Lung (tissue), 12 donors: ENCODE results near the gene A3GALT2. TPM values are rescaled to one million over a fixed set of nuclear protein-coding genes. Genes with fewer than 3 reads are reported as not detected.
"Not testable (repeated sequence)": the region's sequence is repeated elsewhere in the genome, so short reads cannot be mapped to it uniquely, and the experiment has no call there.

ENCODE experiments used
- ATAC-seq: fragments of 200-7000 bp; cut with Tn5 transposase; one replicate; pipeline ENCODE4 v1.9.1; 2020; ENCODE audit warnings: moderate number of reproducible peaks; ENCODE audit not compliant: insufficient read depth, low FRiP score
- DNase-seq, 3 donors: peaks; one replicate each; pipeline ENCODE4 v3.0.0-alpha.2; 2013 to 2017
- H3K27ac ChIP-seq, 2 donors: one replicate each; pipeline ENCODE4 v1.5.1; 2013; ENCODE audit warnings: mild to moderate bottlenecking in 2 of 2, moderate library complexity in 2 of 2, control low read depth in 1 of 2, inconsistent platforms in 1 of 2, low read depth in 1 of 2, low read length in 1 of 2
- H3K27me3 ChIP-seq, 3 donors: one replicate each; pipeline ENCODE4 v1.5.1; 2013; ENCODE audit warnings: low read length in 2 of 3; ENCODE audit not compliant: control insufficient read depth in 3 of 3, insufficient read depth in 3 of 3
- H3K36me3 ChIP-seq, 4 donors: one replicate each; pipeline ENCODE4 v1.5.1; 2013; ENCODE audit warnings: low read length in 4 of 4, mild to moderate bottlenecking in 1 of 4, moderate library complexity in 1 of 4; ENCODE audit not compliant: control insufficient read depth in 4 of 4, insufficient read depth in 4 of 4
- H3K4me1 ChIP-seq, 5 donors: one replicate each; pipeline ENCODE4 v1.5.1; 2013; ENCODE audit warnings: low read length in 5 of 5, mild to moderate bottlenecking in 2 of 5, moderate library complexity in 1 of 5; ENCODE audit not compliant: control insufficient read depth in 5 of 5, insufficient read depth in 5 of 5
- H3K4me3 ChIP-seq: one replicate; pipeline ENCODE4 v1.5.1; 2013; ENCODE audit warnings: mild to moderate bottlenecking, control low read depth, moderate library complexity
- H3K9ac ChIP-seq, 2 donors: one replicate each; pipeline ENCODE4 v1.5.1; 2013; ENCODE audit warnings: low read length in 2 of 2, control low read depth in 1 of 2; ENCODE audit not compliant: insufficient read depth in 1 of 2
- H3K9me3 ChIP-seq, 4 donors: one replicate each; pipeline ENCODE4 v1.5.1; 2013; ENCODE audit warnings: low read length in 3 of 4, mild to moderate bottlenecking in 1 of 4, moderate library complexity in 1 of 4; ENCODE audit not compliant: control insufficient read depth in 4 of 4, insufficient read depth in 3 of 4
- WGBS, 2 donors: extraction: QIAGEN DNeasy Blood & Tissue Kit; methylation state at CpG; one replicate each; pipeline ENCODE4 v1.1.7; 2013; 5-methylcytosine and 5-hydroxymethylcytosine counted together
- polyA plus RNA-seq, 2 donors: library from polyadenylated mRNA; stranded (reverse); fragments of 200-250 nt; gene quantifications; one replicate each; pipeline ENCODE4 v1.2.1, GENCODE V29; 2013
- total RNA-seq, 2 donors: library from RNA; depleted of rRNA in 1 of 2; stranded (reverse); fragments of >200 nt in 1 of 2; gene quantifications; one replicate each; pipeline ENCODE4 v1.2.1, GENCODE V29; 2014 to 2021
- TF ChIP-seq, protein P1 (sequence below): IDR thresholded peaks from 2 replicates; pipeline ENCODE4 v1.5.1; 2012; ENCODE audit warnings: mild to moderate bottlenecking; ENCODE audit errors: control extremely low read depth, extremely low read depth
- donor health status: control.
- donor health status: control.
- donor health status: Bipolar disorder and iron deficiency.
- donor health status: healthy.
- donor health status: DM: yes; HTN: yes; CAD: no.

A3GALT2 gene
- total and polyA plus RNA-seq, 4 donors = 0.07 to 0.28 TPM; not detected in 2

DNA sequence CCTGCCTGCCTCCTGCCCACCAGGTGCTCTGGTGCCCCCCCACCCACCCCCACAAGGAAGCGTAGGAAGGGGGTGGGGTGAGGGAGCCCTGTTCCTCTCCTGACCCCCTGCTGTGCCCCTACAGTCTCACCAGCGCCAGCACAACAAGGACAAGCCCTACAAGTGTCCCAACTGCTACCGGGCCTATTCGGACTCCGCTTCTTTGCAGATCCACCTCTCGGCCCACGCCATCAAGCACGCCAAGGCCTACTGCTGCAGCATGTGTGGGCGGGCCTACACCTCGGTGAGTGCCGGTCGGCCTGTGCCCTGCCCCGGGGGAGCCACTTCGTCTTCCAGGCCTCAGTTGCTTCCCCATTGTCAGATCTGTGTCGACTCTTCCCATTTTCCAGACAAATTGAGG, 25.9 kb downstream of the A3GALT2 start:
- 87% methylated on average over 15 of the region's 15 CpGs for WGBS, 2 donors
- H3K9ac ChIP-seq = no peak overlapping the region
- H3K4me1 ChIP-seq = peaks cover 0 to 7% (median 1%) of the 10 kb centered on the region in 5 donors
- ATAC-seq = no peak
- peaks cover 0 to 42% (median 27%) of the 10 kb centered on the region in 4 donors for H3K36me3 ChIP-seq
- no peaks in the 10 kb centered on the region for H3K27me3 ChIP-seq
- TF ChIP-seq, protein P1, sequence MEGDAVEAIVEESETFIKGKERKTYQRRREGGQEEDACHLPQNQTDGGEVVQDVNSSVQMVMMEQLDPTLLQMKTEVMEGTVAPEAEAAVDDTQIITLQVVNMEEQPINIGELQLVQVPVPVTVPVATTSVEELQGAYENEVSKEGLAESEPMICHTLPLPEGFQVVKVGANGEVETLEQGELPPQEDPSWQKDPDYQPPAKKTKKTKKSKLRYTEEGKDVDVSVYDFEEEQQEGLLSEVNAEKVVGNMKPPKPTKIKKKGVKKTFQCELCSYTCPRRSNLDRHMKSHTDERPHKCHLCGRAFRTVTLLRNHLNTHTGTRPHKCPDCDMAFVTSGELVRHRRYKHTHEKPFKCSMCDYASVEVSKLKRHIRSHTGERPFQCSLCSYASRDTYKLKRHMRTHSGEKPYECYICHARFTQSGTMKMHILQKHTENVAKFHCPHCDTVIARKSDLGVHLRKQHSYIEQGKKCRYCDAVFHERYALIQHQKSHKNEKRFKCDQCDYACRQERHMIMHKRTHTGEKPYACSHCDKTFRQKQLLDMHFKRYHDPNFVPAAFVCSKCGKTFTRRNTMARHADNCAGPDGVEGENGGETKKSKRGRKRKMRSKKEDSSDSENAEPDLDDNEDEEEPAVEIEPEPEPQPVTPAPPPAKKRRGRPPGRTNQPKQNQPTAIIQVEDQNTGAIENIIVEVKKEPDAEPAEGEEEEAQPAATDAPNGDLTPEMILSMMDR = no peak
- no peak overlapping the region for H3K27ac ChIP-seq
- H3K4me3 ChIP-seq = no peak overlapping the region
- H3K9me3 ChIP-seq = no peaks in the 10 kb centered on the region
- no peak for DNase-seq

DNA sequence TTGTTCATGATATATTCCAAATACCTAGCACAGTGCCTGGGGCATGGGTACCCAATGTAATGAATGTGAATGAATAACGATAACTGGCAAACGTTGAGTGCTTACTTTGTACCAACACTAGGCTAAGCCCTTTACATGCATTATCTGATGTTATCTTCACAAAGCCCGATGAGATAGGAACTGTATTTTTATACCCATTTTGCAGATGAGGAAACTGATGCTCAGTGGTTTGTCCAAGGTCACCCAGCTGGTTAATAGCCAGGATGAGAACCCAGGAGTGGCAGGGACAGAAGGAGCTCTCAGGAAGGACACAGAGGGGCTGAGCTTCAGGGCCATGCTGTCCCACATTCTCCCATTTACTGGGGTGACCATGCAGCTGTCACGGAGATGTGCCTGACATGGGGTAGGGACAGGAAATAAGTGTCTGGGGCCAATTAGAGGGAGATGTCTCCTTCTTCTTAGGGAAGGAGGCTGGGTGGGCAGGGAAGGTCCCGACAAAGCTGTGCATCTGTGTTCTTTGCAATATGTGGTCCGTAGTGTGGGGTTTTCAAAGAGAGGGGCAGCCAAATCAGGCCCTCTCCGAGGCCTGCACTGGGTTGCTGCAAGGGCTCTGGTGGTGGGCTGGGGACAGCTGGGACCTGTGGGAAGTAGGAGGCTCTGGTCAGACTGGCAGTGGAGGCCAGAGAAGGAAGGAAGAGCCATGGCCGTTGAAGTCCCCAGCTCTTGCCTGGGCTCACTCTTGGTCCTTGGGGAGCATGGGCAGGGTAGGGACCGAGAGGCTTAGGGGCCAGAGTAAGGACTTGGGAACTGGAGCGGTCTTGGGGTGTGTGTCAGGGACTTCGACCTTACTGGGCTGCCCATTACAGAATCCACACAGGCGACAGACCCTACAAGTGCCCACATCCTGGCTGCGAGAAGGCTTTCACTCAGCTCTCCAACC, 26.6 kb downstream of the A3GALT2 start:
- WGBS, 2 donors = 87 to 88% methylated on average over 13 of the region's 13 CpGs
- TF ChIP-seq, protein P1 = no peak
- ATAC-seq = no peak

DNA sequence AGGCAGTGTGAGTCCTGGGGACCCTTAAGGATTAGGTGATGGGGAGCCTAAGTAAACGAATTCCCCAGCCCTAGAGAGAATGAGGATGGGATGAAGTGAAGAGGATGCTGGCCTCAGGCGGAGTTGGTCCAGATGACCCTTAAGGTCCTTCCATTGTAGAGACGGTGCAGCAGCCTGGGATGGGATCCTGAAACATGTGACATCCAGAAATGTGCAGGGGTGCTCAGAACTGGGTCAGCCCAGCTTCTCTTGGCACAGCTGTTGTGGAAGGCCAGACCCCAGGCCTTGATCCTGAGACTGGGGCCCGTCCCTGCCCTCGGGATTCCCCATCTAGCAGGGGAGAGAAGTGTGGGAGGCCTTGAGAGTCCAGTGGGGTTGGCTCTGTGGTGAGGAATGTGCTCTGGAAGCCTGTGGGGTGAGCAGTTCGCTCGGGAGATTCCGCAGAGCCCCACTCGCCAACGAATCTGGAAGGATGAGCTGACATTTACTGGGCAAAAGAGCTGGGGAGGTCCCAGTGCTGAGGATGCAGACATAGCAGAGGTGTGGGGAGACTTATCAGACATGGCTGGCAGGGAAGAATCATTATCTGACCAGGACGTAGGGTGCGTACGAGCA, 28.1 kb downstream of the A3GALT2 start:
- peak in 1 of 3 donors; percentile 10 for DNase-seq
- peaks cover 0 to 38% (median 20%) of the 10 kb centered on the region in 4 donors for H3K36me3 ChIP-seq
- no peak overlapping the region for H3K9ac ChIP-seq
- WGBS, 2 donors = 75 to 90% methylated on average over 13 of the region's 13 CpGs
- peaks cover 0 to 6% (median 0%) of the 10 kb centered on the region in 5 donors for H3K4me1 ChIP-seq
- no peaks in the 10 kb centered on the region for H3K9me3 ChIP-seq
- H3K27me3 ChIP-seq = no peaks in the 10 kb centered on the region
- TF ChIP-seq, protein P1 = no peak
- no peak overlapping the region for H3K27ac ChIP-seq
- no peak overlapping the region for H3K4me3 ChIP-seq
- no peak for ATAC-seq

More for the DNA sequence above, 26.6 kb downstream of the A3GALT2 start:
- DNase-seq = no peak
- Histone ChIP-seq H3K9me3 (no peaks in the 10 kb centered on the region), H3K4me1 (peaks cover 0 to 7% (median 0%) of the 10 kb centered on the region in 5 donors), H3K36me3 (peaks cover 0 to 42% (median 24%) of the 10 kb centered on the region in 4 donors), H3K4me3 (no peak overlapping the region), H3K27ac (no peak overlapping the region), H3K9ac (no peak overlapping the region), H3K27me3 (no peaks in the 10 kb centered on the region)

DNA sequence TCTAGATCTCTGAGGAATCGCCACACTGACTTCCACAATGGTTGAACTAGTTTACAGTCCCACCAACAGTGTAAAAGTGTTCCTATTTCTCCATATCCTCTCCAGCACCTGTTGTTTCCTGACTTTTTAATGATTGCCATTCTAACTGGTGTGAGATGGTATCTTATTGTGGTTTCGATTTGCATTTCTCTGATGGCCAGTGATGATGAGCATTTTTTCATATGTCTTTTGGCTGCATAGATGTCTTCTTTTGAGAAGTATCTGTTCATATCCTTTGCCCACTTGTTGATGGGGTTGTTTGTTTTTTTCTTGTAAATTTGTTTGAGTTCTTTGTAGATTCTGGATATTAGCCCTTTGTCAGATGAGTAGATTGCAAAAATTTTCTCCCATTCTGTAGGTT, 30.3 kb downstream of the A3GALT2 start:
- not testable (repeated sequence) for H3K9ac ChIP-seq, H3K4me3 ChIP-seq, DNase-seq, ATAC-seq, H3K27ac ChIP-seq, H3K27me3 ChIP-seq, H3K9me3 ChIP-seq, H3K4me1 ChIP-seq
- peaks cover 0 to 28% (median 11%) of the 10 kb centered on the region in 4 donors for H3K36me3 ChIP-seq
- WGBS, 2 donors = 88 to 96% methylated on average over 1 of the region's 2 CpGs
